HG02852 (cell line): ENCODE results near the gene ARHGAP33.

ENCODE experiments used
- ATAC-seq: cut with Tn5 transposase; IDR thresholded peaks from one replicate; pipeline ENCODE4 v1.9.1; 2021; ENCODE audit warnings: mild to moderate bottlenecking, moderate library complexity; ENCODE audit not compliant: unreplicated experiment

Gene ARHGAP33

DNA sequence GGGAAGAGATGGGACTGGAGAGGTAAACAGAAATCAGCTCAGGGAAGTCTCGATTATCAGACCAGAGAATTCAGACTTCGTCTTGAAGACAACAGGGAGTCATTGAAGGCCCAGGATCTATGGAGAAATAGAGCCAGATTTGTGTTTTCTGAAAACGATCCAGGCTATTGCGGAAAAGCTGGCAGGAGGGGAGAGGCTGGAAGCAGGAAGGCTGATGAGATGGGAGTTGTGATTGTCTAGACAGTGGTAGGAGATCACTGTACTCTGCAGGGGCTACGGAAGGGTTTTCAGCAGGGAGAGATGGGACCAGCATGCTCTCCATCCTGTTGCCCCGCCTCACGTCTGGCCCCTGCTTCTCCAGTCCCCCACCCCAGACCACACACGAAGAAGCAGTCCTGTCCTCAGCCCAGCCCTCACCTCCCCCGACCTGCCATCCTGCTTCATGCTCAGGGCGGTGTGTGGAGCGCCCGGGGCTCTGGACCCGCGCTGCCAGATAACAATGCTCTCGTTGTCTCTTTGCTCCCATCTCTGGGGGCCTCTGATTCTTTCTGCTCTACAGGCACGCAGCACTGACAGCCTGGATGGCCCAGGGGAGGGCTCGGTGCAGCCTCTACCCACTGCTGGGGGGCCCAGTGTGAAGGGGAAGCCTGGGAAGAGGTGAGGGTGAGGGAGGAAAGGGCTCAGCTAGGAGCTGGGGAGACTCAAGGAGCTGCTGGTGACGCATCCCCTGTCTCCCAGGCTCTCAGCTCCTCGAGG, 1.9 kb downstream of the ARHGAP33 start:
- ATAC-seq, result no peak

DNA sequence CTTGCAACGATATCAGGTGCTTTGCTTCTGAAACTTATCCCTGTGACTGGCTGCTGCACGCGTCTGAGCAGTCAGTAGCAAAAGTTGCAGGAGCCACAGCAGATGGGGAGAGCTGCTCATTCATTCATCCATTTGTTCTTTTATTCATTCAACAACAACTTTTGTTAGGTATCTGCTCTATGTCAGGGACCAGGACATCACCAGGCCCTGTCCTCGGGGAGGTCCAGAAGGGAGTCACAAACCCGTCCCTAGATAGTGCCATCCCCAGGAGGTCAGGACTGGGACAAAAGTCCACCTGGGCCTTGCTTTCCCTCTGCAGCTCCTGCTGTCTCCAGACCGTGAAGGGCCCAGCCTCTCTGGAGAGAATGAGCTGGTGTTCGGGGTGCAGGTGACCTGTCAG, 2.6 kb downstream of the ARHGAP33 start:
- no peak for ATAC-seq

DNA sequence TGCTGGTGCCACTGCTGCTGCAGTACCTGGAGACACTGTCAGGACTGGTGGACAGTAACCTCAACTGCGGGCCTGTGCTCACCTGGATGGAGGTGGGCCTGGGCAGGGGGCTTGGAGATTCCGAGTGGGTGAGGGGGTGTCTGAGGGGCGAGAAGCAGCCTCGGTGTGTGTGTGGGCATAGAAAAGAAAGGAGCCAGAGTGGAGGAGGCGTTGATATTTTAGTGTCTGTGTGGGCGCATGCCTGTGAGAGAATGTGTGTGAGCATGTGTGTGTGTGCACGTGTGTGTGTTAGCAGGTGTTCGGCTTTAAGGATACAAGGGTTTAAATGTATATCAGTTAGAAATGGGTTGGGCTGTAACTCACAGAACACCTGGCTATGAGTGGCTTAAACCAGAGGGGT, 3.7 kb downstream of the ARHGAP33 start:
- no peak for ATAC-seq

DNA sequence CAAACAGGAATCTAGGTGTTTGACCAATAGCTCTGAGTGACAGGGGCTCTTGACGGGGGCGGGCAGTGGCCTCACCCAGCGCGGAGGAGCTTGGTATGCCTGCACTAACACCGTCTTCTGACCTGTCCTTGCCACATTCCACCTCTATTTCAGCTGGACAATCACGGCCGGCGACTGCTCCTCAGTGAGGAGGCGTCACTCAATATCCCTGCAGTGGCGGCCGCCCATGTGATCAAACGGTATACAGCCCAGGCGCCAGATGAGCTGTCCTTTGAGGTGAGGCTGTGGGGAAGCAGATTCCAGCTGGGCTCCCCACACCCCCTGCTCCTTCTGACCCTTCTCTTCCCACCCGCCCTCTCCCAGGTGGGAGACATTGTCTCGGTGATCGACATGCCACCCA, 4.7 kb downstream of the ARHGAP33 start:
- ATAC-seq, result no peak

DNA sequence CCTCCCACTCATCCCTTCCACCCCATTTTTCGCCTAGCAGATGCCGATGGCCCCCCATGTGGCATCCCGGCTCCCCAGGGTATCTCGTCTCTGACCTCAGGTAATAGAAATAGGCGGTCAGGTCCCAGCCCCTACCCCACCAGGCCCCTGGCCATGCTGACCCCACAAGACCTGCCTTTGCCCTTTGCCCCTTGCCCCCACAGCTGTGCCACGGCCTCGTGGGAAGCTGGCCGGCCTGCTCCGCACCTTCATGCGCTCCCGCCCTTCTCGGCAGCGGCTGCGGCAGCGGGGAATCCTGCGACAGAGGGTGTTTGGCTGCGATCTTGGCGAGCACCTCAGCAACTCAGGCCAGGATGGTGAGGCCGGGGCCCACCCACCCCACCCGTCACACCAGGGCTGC, 5.4 kb downstream of the ARHGAP33 start:
- ATAC-seq, result no peak

DNA sequence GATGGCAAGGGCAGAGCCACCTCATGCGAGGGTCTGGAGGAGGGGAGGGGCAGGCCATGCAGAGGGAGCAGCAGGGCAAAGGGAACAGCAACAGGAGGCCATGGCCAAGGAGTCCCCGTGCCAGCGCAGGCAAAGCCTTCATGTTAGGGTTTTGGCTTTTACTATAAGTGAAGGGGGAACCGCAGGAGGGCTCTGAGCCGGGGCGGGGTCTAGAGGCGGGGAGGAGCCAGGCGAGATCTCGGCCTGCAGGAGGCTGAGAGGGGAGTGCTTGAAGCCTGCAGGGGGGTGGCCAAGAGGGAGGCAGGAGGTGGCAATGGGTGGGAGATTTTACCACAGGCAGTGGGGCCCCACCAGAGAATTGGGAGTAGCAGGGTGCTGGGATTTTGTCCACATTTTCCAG, 6.3 kb downstream of the ARHGAP33 start:
- ATAC-seq, result no peak

DNA sequence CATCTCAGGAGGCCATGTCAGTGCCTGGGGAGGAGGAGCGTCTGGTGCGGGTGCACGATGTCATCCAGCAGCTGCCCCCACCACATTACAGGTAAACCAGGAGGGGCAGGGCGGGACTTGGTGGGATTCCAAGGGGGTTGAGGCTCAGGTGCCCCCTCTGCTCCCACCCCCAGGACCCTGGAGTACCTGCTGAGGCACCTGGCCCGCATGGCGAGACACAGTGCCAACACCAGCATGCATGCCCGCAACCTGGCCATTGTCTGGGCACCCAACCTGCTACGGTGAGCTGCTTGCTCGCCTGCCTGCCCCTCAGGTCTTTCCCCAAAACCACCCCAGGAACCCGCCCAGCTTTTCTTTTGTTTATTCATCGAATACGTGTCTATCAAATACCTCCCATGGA, 7.2 kb downstream of the ARHGAP33 start:
- ATAC-seq, result no peak

DNA sequence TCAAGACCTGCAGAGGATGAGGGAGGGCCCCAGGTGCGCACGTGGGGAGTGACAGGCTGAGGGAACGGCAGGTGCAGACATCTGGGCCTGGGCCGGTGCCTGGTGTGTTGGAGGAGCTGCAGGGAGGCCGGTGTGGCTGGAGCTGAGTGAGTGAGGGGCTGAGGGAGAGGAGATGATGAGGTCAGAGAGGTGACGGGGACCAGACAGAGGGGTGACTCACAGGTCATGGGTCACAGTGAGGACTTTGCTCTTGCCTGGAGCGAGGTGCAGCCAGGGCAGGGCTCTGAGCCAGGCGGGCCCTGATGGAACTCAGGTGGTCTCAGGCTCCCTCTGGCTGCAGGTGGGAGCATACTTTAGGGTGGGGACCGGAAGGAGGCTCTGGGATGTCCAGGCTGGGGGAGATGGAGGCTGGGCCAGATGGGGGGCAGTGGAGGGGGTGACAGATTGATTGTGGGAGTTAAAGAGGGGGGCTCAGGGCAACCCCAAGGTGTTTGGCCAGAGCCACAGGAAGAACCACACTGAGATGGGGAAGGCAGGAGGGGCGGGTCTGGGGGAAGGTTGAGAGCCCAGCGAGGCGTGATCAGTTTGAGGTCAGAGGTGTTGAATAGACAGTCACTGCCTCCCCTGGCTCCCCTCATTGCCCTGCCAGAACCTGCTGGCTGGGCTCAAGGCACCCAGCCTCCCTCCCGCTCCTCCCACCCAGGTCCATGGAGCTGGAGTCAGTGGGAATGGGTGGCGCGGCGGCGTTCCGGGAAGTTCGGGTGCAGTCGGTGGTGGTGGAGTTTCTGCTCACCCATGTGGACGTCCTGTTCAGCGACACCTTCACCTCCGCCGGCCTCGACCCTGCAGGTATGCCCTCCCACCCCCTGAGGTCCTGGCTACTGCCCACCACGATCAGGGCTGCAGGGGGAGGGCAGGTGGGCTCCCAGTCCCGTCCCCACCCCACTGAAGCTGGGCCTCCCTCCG, 8.4 kb downstream of the ARHGAP33 start:
- ATAC-seq, result no peak

DNA sequence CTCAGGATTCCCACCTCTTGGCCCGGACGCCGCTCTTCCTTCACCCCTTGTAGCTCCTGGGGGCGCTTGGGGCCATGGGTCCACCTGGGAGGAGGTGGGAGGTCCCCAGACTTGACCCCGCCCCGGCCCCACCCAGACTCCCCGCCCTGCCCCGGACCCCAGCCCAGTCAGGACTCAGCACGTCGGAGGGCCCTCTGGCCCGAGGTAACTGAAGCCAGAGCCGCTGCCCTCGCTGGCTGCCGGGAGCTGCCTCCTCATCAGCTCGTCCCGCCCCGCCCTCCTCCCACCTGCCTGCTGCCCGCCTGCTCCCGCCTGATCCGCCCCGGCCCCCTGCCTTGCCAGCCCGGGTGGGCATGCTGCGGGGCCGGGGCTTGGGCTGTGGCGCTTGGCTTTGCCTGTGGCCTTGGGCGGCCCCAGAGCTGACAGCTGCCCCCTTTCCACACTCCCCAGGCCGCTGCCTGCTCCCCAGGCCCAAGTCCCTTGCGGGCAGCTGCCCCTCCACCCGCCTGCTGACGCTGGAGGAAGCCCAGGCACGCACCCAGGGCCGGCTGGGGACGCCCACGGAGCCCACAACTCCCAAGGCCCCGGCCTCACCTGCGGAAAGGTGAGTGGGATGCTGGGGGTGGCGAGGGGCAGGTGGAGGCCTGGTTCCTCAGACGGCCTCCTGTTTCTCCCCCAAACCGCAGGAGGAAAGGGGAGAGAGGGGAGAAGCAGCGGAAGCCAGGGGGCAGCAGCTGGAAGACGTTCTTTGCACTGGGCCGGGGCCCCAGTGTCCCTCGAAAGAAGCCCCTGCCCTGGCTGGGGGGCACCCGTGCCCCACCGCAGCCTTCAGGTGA, 9.4 kb downstream of the ARHGAP33 start:
- no peak for ATAC-seq

DNA sequence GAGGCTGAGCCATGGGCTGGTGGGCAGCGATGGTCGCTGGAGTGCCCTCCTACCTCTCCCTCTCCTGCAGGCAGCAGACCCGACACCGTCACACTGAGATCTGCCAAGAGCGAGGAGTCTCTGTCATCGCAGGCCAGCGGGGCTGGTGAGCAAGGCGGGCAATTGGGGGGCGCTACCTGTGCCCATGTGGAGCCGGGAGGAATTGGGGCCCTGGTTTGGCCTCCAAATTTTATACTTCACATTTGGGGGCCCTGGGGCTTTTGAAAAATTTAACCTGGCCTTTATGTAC, 9.9 kb downstream of the ARHGAP33 start:
- ATAC-seq, result no peak

DNA sequence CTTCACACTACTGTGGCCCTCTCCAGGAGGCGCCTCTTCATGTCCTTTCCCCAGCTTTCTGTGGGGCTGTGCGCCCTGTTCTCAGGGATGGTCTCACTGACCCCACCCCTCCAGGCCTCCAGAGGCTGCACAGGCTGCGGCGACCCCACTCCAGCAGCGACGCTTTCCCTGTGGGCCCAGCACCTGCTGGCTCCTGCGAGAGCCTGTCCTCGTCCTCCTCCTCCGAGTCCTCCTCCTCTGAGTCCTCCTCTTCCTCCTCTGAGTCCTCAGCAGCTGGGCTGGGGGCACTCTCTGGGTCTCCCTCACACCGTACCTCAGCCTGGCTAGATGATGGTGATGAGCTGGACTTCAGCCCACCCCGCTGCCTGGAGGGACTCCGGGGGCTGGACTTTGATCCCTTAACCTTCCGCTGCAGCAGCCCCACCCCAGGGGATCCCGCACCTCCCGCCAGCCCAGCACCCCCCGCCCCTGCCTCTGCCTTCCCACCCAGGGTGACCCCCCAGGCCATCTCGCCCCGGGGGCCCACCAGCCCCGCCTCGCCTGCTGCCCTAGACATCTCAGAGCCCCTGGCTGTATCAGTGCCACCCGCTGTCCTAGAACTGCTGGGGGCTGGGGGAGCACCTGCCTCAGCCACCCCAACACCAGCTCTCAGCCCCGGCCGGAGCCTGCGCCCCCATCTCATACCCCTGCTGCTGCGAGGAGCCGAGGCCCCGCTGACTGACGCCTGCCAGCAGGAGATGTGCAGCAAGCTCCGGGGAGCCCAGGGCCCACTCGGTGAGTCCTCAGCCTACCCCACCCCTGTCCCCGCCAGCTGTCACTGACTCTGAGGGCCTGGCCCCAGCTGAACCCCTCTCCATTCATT, 11.2 kb downstream of the ARHGAP33 start:
- ATAC-seq, result no peak

DNA sequence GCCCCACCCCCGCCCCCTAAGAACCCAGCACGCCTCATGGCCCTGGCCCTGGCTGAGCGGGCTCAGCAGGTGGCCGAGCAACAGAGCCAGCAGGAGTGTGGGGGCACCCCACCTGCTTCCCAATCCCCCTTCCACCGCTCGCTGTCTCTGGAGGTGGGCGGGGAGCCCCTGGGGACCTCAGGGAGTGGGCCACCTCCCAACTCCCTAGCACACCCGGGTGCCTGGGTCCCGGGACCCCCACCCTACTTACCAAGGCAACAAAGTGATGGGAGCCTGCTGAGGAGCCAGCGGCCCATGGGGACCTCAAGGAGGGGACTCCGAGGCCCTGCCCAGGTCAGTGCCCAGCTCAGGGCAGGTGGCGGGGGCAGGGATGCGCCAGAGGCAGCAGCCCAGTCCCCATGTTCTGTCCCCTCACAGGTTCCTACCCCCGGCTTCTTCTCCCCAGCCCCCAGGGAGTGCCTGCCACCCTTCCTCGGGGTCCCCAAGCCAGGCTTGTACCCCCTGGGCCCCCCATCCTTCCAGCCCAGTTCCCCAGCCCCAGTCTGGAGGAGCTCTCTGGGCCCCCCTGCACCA, 11.9 kb downstream of the ARHGAP33 start:
- ATAC-seq, result no peak

DNA sequence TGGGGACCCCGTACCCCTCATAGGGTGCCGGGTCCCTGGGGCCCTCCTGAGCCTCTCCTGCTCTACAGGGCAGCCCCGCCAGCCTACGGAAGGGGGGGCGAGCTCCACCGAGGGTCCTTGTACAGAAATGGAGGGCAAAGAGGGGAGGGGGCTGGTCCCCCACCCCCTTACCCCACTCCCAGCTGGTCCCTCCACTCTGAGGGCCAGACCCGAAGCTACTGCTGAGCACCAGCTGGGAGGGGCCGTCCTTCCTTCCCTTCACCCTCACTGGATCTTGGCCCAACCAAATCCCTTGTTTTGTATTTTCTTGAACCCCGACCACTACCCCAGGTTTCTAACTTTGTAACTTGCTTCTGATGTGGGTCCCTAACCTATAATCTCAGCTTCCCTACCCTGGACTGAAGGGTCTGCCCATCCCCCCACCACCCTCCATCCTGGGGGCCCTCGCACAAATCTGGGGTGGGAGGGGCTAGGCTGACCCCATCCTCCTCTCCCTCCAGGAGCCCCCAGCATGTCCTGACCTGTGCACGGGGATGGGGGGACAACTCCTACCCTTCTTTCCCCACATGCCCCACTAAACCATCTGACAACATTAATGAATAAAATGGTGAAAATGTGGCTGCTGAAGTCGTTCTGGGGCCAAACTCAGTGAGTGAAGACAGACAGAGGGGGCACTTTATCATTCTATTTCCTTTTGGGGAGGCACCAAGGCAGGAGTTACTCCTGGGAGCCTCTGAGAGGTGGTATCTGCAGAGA, 13.0 kb downstream of the ARHGAP33 start:
- no peak for ATAC-seq

DNA sequence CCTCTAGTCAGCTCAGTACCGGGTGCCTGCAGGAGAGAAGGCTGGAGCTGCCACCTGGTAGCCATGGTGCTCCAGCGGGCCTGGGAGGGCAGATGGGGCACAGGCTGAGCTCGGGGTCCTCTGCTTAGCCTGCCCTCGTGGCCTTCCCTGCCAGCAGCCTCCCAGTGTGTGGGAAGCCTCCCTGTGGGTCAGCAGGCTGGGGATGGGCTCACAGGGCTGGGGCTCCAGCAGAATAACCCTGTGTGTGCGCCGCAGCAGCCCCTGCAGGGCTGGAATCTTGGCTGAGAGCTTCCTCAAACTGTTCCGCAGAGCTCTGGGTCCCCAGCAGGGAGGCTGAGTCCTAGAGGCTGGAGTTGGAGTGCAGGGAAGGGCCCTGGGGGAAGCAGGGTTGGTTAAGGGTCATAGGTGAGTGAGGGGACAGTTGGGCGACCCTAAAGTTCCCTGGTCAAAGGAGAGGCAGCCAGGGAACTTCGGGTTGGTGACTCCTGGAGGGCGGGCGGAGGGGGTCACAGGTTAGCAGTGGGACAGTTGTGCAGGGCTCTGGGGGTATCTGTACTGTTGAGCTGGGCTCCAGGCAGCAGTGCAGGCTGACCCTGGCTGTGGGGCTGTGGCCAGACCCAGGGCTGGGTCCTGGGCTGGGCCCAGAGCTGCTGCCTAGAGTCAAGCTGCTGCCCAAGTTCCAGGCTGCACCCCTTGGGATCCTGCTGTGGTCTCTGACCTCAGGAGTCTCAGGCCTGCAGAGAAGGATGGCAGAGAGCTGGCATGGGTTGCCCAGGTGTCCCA, 14.0 kb downstream of the ARHGAP33 start:
- no peak for ATAC-seq

DNA sequence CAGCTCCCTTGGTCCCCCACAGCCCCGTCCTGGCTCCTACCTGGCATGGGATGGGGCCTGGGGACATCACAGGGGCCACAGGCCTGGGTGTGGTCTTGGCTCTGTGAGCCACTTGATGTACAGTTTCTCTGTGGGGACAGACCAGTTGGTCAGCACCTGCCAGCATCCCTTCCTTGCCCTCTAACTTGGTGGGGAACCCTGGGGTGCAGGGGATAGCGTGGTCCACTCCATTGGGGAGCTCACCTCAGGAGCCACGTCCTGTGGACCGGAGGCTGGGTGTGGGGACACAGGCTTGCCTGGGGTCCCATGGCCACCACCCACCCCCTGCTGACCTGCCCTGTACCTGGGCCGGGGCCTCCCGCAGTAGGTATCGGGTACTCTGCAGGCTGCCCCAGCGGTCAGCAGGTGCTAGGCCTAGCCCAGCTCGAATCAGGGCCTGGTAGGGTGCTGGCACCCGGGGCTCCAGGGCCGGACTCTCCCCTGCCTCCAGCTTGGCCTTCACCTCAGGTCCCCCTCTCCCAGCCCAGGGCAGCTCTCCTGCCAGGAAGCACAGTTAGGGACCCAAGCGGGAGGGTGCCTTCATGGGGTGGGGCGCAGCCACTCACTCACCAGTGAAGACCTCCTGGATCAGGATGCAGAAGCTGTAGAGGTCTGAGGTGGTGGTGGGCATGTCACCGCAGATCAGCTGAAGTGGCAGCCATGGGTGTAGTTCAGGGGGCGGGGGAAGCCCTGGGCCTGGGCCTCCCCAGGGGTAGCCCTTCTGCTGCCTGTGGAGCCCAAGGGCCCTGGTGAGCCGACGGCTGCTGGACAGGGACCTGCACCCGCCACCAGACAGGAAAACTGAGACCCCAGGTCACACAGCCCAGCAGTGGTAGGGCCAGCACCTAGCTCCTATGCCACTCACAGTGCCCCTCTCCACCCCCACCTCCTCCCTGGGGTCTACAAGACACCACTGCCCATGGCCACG, 14.9 kb downstream of the ARHGAP33 start:
- no peak for ATAC-seq

DNA sequence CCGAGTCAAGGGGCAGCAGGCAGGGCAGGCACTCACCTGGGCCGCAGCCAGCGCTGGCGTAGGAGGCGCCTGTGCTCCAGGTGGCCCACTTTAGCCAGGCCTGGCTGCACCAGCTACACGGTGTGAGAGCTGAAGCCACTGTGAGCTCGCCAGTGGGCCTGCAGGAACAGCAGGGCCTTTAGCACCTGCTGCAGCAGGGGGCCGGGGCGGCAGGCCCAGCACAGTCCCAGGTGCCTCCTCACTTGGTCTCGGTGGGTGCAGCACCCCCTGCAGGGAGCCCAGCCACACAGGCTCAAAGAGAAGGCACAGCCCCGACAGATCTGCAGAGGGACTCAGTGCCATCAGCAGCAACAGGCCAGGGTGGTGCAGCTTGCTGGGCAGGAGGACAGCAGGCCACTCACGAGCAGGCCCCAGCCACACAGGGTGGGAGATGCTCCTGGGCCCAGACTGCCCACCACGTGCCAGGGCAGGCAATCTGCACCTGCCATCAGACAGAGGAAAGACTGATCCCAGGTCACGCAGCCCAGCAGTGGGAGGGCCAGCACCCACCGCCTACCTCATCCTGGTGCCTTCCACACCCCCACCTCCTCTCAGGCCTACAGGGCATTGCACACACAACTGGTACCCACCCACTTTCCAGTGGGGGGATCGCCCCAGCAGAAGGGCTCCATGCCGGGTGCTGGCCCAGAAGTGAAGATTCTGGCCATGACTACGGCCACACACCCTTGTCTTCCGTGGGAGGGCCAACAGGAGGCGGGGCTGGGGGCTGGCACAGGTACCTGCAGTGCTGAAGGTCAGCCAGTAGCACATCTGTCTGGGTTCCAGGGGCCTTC, 15.8 kb downstream of the ARHGAP33 start:
- no peak for ATAC-seq
